ENCODE measurements around the gene LAMA2. TPM values are rescaled to one million over a fixed set of nuclear protein-coding genes. Genes with fewer than 3 reads are reported as not detected.

Gene LAMA2
- total RNA-seq, 1 experiment from 2014 or later, result 4.2 TPM

DNA sequence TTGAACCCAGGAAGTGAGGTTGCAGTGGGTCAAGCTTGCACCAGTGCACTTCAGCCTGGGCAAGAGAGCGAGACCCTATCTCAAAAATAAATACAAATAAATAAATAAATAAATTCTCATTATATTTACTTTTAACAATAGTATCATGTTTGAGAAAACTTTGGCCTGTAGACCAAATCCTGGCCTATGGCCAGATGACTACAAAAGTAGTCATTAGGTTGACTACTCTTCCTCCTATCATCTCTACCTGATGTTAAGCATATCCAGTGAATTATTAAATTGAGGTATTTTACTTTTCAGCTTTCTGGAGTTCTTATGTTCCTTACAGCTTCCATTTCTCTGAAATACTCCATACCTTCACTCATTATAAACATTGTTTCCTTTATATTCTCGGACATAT lies 280.6 kb downstream of the LAMA2 start:
- Mint-ChIP-seq H3K27ac (no peak overlapping the region), H3K4me3 (no peak overlapping the region)
- H2BK15ac ChIP-seq (ENCODE audit: low read depth, low read length), result no peak overlapping the region

More for the DNA sequence above, 280.6 kb downstream of the LAMA2 start:
- Histone ChIP-seq H2AK5ac (ENCODE audit: insufficient read length, low read length) (no peak overlapping the region), H2BK120ac (ENCODE audit: low read depth, low read length, poor library complexity, severe bottlenecking) (no peak overlapping the region), H4K91ac (ENCODE audit: insufficient read length, low read depth, low read length) (no peak overlapping the region), H4K8ac (replicated peaks; ENCODE audit: insufficient read length, low read depth, low read length) (no peak overlapping the region), H3K4me2 (ENCODE audit: insufficient read depth, insufficient read length, low read length) (no peak overlapping the region), H3T11ph (ENCODE audit: low read length) (no peak overlapping the region), H3K79me1 (ENCODE audit: insufficient read depth, low read depth, low read length, poor library complexity, severe bottlenecking) (no peaks in the 10 kb centered on the region), H3K9ac (ENCODE audit: extremely low read depth, insufficient read length, low read length) (no peak overlapping the region), H4K5ac (ENCODE audit: insufficient read length, low read depth, low read length) (no peak overlapping the region), H3K14ac (ENCODE audit: insufficient read depth, low read length) (no peak overlapping the region), H3K4me1 (ENCODE audit: insufficient read depth, low read length) (no peaks in the 10 kb centered on the region), H2BK5ac (ENCODE audit: insufficient read length, low read length) (no peak overlapping the region), H3K27me3 (ENCODE audit: insufficient read depth, low read length) (no peaks in the 10 kb centered on the region), H3K23ac (ENCODE audit: insufficient read length, low read depth, low read length) (no peak overlapping the region), H4K20me1 (ENCODE audit: control insufficient read depth, insufficient read depth, insufficient read length) (no peaks in the 10 kb centered on the region), H3K27ac (ENCODE audit: insufficient read length, low read depth, low read length) (no peak overlapping the region), H3K18ac (ENCODE audit: insufficient read length, low read depth, low read length) (no peak overlapping the region), H2AFZ (ENCODE audit: low read length) (no peak overlapping the region), H3K4ac (ENCODE audit: low read depth, low read length) (no peak overlapping the region), H3K56ac (ENCODE audit: insufficient read length, low read depth, low read length) (no peak overlapping the region), H3K9me3 (ENCODE audit: control insufficient read depth, low read depth, low read length) (no peaks in the 10 kb centered on the region), H3K23me2 (ENCODE audit: insufficient read length, low read depth, low read length, poor library complexity, severe bottlenecking) (no peaks in the 10 kb centered on the region), H2BK20ac (ENCODE audit: low read depth, low read length, poor library complexity, severe bottlenecking) (no peak overlapping the region), H2BK12ac (ENCODE audit: insufficient read length, low read depth, low read length) (no peak overlapping the region), H3K79me2 (ENCODE audit: insufficient read depth, low read length) (no peaks in the 10 kb centered on the region)
- no peaks in the 10 kb centered on the region; a peak in 1 of 5 replicates for H3K9me3 Mint-ChIP-seq
- TF ChIP-seq, protein P1, sequence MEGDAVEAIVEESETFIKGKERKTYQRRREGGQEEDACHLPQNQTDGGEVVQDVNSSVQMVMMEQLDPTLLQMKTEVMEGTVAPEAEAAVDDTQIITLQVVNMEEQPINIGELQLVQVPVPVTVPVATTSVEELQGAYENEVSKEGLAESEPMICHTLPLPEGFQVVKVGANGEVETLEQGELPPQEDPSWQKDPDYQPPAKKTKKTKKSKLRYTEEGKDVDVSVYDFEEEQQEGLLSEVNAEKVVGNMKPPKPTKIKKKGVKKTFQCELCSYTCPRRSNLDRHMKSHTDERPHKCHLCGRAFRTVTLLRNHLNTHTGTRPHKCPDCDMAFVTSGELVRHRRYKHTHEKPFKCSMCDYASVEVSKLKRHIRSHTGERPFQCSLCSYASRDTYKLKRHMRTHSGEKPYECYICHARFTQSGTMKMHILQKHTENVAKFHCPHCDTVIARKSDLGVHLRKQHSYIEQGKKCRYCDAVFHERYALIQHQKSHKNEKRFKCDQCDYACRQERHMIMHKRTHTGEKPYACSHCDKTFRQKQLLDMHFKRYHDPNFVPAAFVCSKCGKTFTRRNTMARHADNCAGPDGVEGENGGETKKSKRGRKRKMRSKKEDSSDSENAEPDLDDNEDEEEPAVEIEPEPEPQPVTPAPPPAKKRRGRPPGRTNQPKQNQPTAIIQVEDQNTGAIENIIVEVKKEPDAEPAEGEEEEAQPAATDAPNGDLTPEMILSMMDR (conservative IDR thresholded peaks at IDR 0.05), result no peak
- peaks cover 2 to 5% of the 10 kb centered on the region in 2 experiments; a peak in 2 of 4 replicates for H3K4me1 Mint-ChIP-seq
- H3K27me3 Mint-ChIP-seq (ENCODE audit: low read depth), result no peaks in the 10 kb centered on the region
- no peak for DNase-seq
- WGBS (ENCODE audit: extremely low coverage, insufficient read length, low lambda C conversion rate), result no CpG with 5 or more reads among the region's 2 CpGs
- H3K36me3 Mint-ChIP-seq (ENCODE audit: insufficient read depth in 1 of 3, low read depth in 3 of 3), result no peaks in the 10 kb centered on the region
